Measurements from ENCODE around the gene MYMX. TPM values are rescaled to one million over a fixed set of nuclear protein-coding genes. Genes with fewer than 3 reads are reported as not detected.

MYMX gene
- total RNA-seq, 1 donor: not detected

GRCh38 chr6:44222486-44223318, 6.0 kb downstream of the MYMX start:
- Histone ChIP-seq H3K36me3 (ENCODE audit: insufficient read depth, low read length) (no peaks in the 10 kb centered on the region), H4K20me1 (ENCODE audit: insufficient read depth, low read length) (no peaks in the 10 kb centered on the region), H3K4me3 (ENCODE audit: insufficient read depth, low read length) (peak overlapping the region; percentile 72), H3K27ac (ENCODE audit: low read depth, low read length) (no peak overlapping the region), H3K27me3 (ENCODE audit: insufficient read depth, low read length) (no peaks in the 10 kb centered on the region), H3K4me2 (ENCODE audit: insufficient read depth, low read length) (peak overlapping the region; percentile 94), H3K4me1 (ENCODE audit: insufficient read depth, low read length) (peaks cover 37% of the 10 kb centered on the region), H3K79me2 (ENCODE audit: insufficient read depth, low read length) (peaks cover 20% of the 10 kb centered on the region), H3K9me3 (ENCODE audit: low read depth, low read length) (no peaks in the 10 kb centered on the region), H2AFZ (ENCODE audit: low read length) (peak overlapping the region; percentile 85)
- TF ChIP-seq CTCF (IDR thresholded peaks at IDR 0.05; ENCODE audit: extremely low read depth, low read depth, low read length): no peak
- no peak for DNase-seq (ENCODE audit: insufficient read length, low spot score, missing footprints)

GRCh38 chr6:44223319-44224028, 6.7 kb downstream of the MYMX start, which contains the start of gene SLC29A1:
Gene SLC29A1, plus strand, starts transcription at chr6:44223595. Its CDS starts 3,719 bp downstream, at chr6:44227314.
- H3K36me3 ChIP-seq (ENCODE audit: insufficient read depth, low read length): no peaks in the 10 kb centered on the region
- no peak within 1 kb of the TSS for H3K27ac ChIP-seq (ENCODE audit: low read depth, low read length)
- no peaks in the 10 kb centered on the region for H3K9me3 ChIP-seq (ENCODE audit: low read depth, low read length)
- no peaks in the 10 kb centered on the region for H4K20me1 ChIP-seq (ENCODE audit: insufficient read depth, low read length)
- H3K4me1 ChIP-seq (ENCODE audit: insufficient read depth, low read length): peaks cover 37% of the 10 kb centered on the region
- H2AFZ ChIP-seq (ENCODE audit: low read length): peak within 1 kb of the TSS; percentile 85
- H3K27me3 ChIP-seq (ENCODE audit: insufficient read depth, low read length): no peaks in the 10 kb centered on the region
- peak; percentile 12 for TF ChIP-seq CTCF (IDR thresholded peaks at IDR 0.05; ENCODE audit: extremely low read depth, low read depth, low read length)
- DNase-seq (ENCODE audit: insufficient read length, low spot score, missing footprints): peak; percentile 98
- H3K79me2 ChIP-seq (ENCODE audit: insufficient read depth, low read length): peaks cover 20% of the 10 kb centered on the region
- peak within 1 kb of the TSS; percentile 94 for H3K4me2 ChIP-seq (ENCODE audit: insufficient read depth, low read length)
- peak within 1 kb of the TSS; percentile 72 for H3K4me3 ChIP-seq (ENCODE audit: insufficient read depth, low read length)

GRCh38 chr6:44224029-44224964, 7.6 kb downstream of the MYMX start:
- TF ChIP-seq CTCF (IDR thresholded peaks at IDR 0.05; ENCODE audit: extremely low read depth, low read depth, low read length): no peak

More at GRCh38 chr6:44224029-44224964, 7.6 kb downstream of the MYMX start:
- Histone ChIP-seq H3K4me2 (ENCODE audit: insufficient read depth, low read length) (peak overlapping the region; percentile 94), H3K79me2 (ENCODE audit: insufficient read depth, low read length) (peaks cover 20% of the 10 kb centered on the region), H3K4me3 (ENCODE audit: insufficient read depth, low read length) (peak overlapping the region; percentile 72), H3K27me3 (ENCODE audit: insufficient read depth, low read length) (no peaks in the 10 kb centered on the region), H3K27ac (ENCODE audit: low read depth, low read length) (no peak overlapping the region), H3K36me3 (ENCODE audit: insufficient read depth, low read length) (no peaks in the 10 kb centered on the region), H4K20me1 (ENCODE audit: insufficient read depth, low read length) (no peaks in the 10 kb centered on the region), H3K4me1 (ENCODE audit: insufficient read depth, low read length) (peaks cover 38% of the 10 kb centered on the region), H3K9me3 (ENCODE audit: low read depth, low read length) (no peaks in the 10 kb centered on the region), H2AFZ (ENCODE audit: low read length) (peak overlapping the region; percentile 83)
- peak; percentile 93 for DNase-seq (ENCODE audit: insufficient read length, low spot score, missing footprints)
